ENCODE measurements around the gene ADGRG6.

ADGRG6 gene

DNA sequence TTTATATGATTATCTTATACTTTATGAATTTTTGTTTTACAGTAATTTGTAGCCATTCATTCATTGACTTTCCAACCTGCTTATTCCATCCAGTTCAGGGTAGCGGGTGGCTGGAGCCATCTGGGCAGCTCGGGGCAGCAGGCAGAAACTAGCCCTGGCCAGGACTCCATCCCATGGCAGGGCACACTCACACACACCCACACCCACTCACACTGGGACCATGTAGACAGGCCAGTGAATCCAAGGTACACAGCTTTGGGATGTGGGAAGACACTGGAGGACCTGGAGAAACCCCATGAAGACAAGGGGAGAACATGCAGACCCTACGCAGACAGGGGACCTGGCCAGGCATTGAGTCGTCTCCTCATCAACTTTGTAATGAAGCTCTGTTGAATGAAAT, 84.8 kb downstream of the ADGRG6 start:
- Histone ChIP-seq H3K4me1 (ENCODE audit: control extremely low read depth in 1 of 4, control insufficient read depth in 4 of 4, insufficient read depth in 4 of 4, low read length in 3 of 4) (peaks cover 4 to 57% (median 11%) of the 10 kb centered on the region in 4 experiments), H3K27me3 (replicated peaks in 2 of 5; ENCODE audit: control insufficient read depth in 4 of 5, insufficient read depth in 5 of 5, low read length in 4 of 5) (no peaks in the 10 kb centered on the region), H3K9me3 (ENCODE audit: control extremely low read depth in 1 of 5, control insufficient read depth in 4 of 5, insufficient read depth in 2 of 5, low read depth in 1 of 5, low read length in 4 of 5) (no peaks in the 10 kb centered on the region), H3K36me3 (ENCODE audit: control insufficient read depth in 4 of 4, insufficient read depth in 4 of 4, low read length in 3 of 4) (peaks cover 0 to 8% (median 1%) of the 10 kb centered on the region in 4 experiments), H3K27ac (ENCODE audit: insufficient read depth in 1 of 2, low read depth in 1 of 2, low read length in 2 of 2, poor library complexity in 1 of 2, severe bottlenecking in 2 of 2) (no peak overlapping the region), H3K4me3 (ENCODE audit: control insufficient read depth in 1 of 7, extremely low read depth in 1 of 7, insufficient read depth in 4 of 7, low read depth in 2 of 7, low read length in 6 of 7) (no peak overlapping the region)
- CTCF ChIA-PET, result interaction anchor here (0.6 to 4.9 kb wide), 13 partner anchors 9 to 241 kb away, joined by 3 to 61 read pairs (median 8); partner anchors contain the start of genes ADGRG6 and VTA1
- DNase-seq, result no peak
- POLR2A ChIA-PET, result interaction anchor here (1.0 kb wide), 1 partner anchor 230 kb away, joined by 5 read pairs; no protein-coding TSS in a partner anchor
- 92% methylated on average over 4 of the region's 4 CpGs for WGBS (ENCODE audit: insufficient coverage)

DNA sequence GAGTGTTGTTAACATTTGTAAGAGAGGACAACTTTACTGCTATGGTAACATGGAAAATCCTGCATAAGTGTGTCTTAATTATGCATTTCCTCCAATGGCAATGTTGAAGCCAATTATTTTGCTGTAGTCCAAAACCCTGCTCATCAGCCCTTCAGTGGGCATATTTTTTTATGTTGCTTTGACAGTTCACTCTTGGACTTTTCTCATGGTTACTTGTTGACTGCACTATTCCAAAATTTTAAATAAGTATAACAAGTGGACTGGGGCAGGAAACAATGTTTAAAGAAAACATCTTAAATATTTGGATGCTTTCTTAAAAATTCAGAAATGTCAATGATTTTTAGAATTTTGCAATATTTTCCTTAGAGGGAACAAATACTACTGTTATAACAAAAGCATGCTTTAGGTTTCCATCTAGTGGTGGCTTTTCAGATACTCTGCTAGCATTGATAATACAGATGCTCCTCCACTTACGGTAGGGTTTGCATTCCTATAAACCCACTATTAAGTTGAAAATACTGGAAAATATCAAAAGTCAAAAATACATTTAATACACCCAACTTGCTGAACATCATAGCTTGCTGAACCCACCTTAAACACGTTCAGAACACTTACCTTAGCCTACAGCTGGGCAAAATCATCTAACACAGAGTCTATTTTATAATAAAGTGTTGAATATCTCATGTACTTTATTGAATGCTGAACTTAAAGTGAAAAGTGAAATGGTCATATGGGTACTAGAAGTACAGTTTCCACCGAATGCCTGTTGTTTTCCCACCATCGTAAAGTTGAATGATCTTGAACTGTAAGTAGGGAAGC, 86.4 kb downstream of the ADGRG6 start:
- peak; percentile 67 to 79 (median 74) for DNase-seq
- CTCF ChIA-PET, result interaction anchor here (0.6 to 4.9 kb wide), 16 partner anchors 8 to 272 kb away, joined by 3 to 61 read pairs (median 6); partner anchors contain the start of genes ADGRG6 and VTA1

GRCh38 chr6:142395266-142395665, 93.5 kb downstream of the ADGRG6 start:
- no CpG with 5 or more reads among the region's 3 CpGs for WGBS (ENCODE audit: insufficient coverage)
- no peak for DNase-seq
- POLR2A ChIA-PET, result no interaction called here

More for the DNA sequence above, 86.4 kb downstream of the ADGRG6 start:
- Histone ChIP-seq H3K27me3 (replicated peaks in 2 of 5; ENCODE audit: control insufficient read depth in 4 of 5, insufficient read depth in 5 of 5, low read length in 4 of 5) (no peaks in the 10 kb centered on the region), H3K36me3 (ENCODE audit: control insufficient read depth in 4 of 4, insufficient read depth in 4 of 4, low read length in 3 of 4) (peaks cover 0 to 13% (median 2%) of the 10 kb centered on the region in 4 experiments), H3K27ac (ENCODE audit: insufficient read depth in 1 of 2, low read depth in 1 of 2, low read length in 2 of 2, poor library complexity in 1 of 2, severe bottlenecking in 2 of 2) (no peak overlapping the region), H3K4me3 (ENCODE audit: control insufficient read depth in 1 of 7, extremely low read depth in 1 of 7, insufficient read depth in 4 of 7, low read depth in 2 of 7, low read length in 6 of 7) (no peak overlapping the region), H3K9me3 (ENCODE audit: control extremely low read depth in 1 of 5, control insufficient read depth in 4 of 5, insufficient read depth in 2 of 5, low read depth in 1 of 5, low read length in 4 of 5) (no peaks in the 10 kb centered on the region), H3K4me1 (ENCODE audit: control extremely low read depth in 1 of 4, control insufficient read depth in 4 of 4, insufficient read depth in 4 of 4, low read length in 3 of 4) (peaks cover 0 to 48% (median 9%) of the 10 kb centered on the region in 4 experiments)
- POLR2A ChIA-PET, result no interaction called here
- no CpG with 5 or more reads among the region's 4 CpGs for WGBS (ENCODE audit: insufficient coverage)

GRCh38 chr6:142395768-142396231, 94.0 kb downstream of the ADGRG6 start:
- 100% methylated on average over 1 of the region's 1 CpG for whole genome bisulfite sequencing (ENCODE audit: insufficient coverage)
- Histone ChIP-seq H3K36me3 (ENCODE audit: control insufficient read depth in 4 of 4, insufficient read depth in 4 of 4, low read length in 3 of 4) (peaks cover 0 to 53% (median 10%) of the 10 kb centered on the region in 4 experiments), H3K9me3 (ENCODE audit: control extremely low read depth in 1 of 5, control insufficient read depth in 4 of 5, insufficient read depth in 2 of 5, low read depth in 1 of 5, low read length in 4 of 5) (no peaks in the 10 kb centered on the region), H3K27ac (ENCODE audit: insufficient read depth in 1 of 2, low read depth in 1 of 2, low read length in 2 of 2, poor library complexity in 1 of 2, severe bottlenecking in 2 of 2) (peak overlapping the region in 1 of 2 experiments; percentile 71), H3K4me1 (ENCODE audit: control extremely low read depth in 1 of 4, control insufficient read depth in 4 of 4, insufficient read depth in 4 of 4, low read length in 3 of 4) (peaks cover 10 to 34% (median 14%) of the 10 kb centered on the region in 4 experiments), H3K4me3 (ENCODE audit: control insufficient read depth in 1 of 7, extremely low read depth in 1 of 7, insufficient read depth in 4 of 7, low read depth in 2 of 7, low read length in 6 of 7) (peak overlapping the region in 3 of 7 experiments; percentile 8 to 62 (median 52)), H3K27me3 (replicated peaks in 2 of 5; ENCODE audit: control insufficient read depth in 4 of 5, insufficient read depth in 5 of 5, low read length in 4 of 5) (no peaks in the 10 kb centered on the region)
- POLR2A ChIA-PET, result no interaction called here
- CTCF ChIA-PET, result interaction anchor here (0.6 to 3.4 kb wide), 4 partner anchors 9 to 163 kb away, joined by 3 to 17 read pairs (median 6); no protein-coding TSS in a partner anchor
- peak; percentile 70 to 90 (median 81) for DNase-seq

More at GRCh38 chr6:142395266-142395665, 93.5 kb downstream of the ADGRG6 start:
- Histone ChIP-seq H3K36me3 (ENCODE audit: control insufficient read depth in 4 of 4, insufficient read depth in 4 of 4, low read length in 3 of 4) (peaks cover 0 to 50% (median 10%) of the 10 kb centered on the region in 4 experiments), H3K9me3 (ENCODE audit: control extremely low read depth in 1 of 5, control insufficient read depth in 4 of 5, insufficient read depth in 2 of 5, low read depth in 1 of 5, low read length in 4 of 5) (no peaks in the 10 kb centered on the region), H3K4me1 (ENCODE audit: control extremely low read depth in 1 of 4, control insufficient read depth in 4 of 4, insufficient read depth in 4 of 4, low read length in 3 of 4) (peaks cover 10 to 33% (median 14%) of the 10 kb centered on the region in 4 experiments), H3K27ac (ENCODE audit: insufficient read depth in 1 of 2, low read depth in 1 of 2, low read length in 2 of 2, poor library complexity in 1 of 2, severe bottlenecking in 2 of 2) (peak overlapping the region in 1 of 2 experiments; percentile 71), H3K4me3 (ENCODE audit: control insufficient read depth in 1 of 7, extremely low read depth in 1 of 7, insufficient read depth in 4 of 7, low read depth in 2 of 7, low read length in 6 of 7) (peak overlapping the region in 3 of 7 experiments; percentile 10 to 62 (median 28)), H3K27me3 (replicated peaks in 2 of 5; ENCODE audit: control insufficient read depth in 4 of 5, insufficient read depth in 5 of 5, low read length in 4 of 5) (no peaks in the 10 kb centered on the region)
- CTCF ChIA-PET, result interaction anchor here (1.2 to 3.4 kb wide), 2 partner anchors 8 to 50 kb away, joined by 4 to 17 read pairs; no protein-coding TSS in a partner anchor

DNA sequence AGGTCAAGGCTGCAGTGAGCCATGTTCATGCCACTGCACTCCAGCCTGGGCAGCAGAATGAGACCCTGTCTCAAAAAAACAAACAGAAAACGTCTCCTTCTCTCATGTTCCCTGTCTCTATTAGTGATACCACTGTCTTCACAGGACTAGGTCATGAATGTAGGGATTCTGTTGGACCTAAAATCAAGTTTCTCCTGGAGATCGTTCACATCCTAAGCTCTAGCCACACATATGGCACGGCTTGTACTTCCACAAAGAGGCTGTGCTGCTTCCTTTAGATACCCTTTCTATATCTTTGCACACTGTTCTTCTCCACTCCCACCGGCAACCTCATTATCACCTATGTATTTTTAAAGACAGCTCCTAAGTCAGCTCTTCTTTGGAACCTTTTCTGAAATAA, 96.5 kb downstream of the ADGRG6 start:
- no peak for DNase-seq
- H3K27me3 ChIP-seq (replicated peaks in 2 of 5; ENCODE audit: control insufficient read depth in 4 of 5, insufficient read depth in 5 of 5, low read length in 4 of 5), result no peaks in the 10 kb centered on the region
- ChIA-PET POLR2A (no interaction called here), CTCF (interaction anchor here (1.4 to 3.4 kb wide), 4 partner anchors 11 to 243 kb away, joined by 4 to 17 read pairs (median 4); no protein-coding TSS in a partner anchor)
- H3K4me1 ChIP-seq (ENCODE audit: control extremely low read depth in 1 of 4, control insufficient read depth in 4 of 4, insufficient read depth in 4 of 4, low read length in 3 of 4), result peaks cover 8 to 28% (median 12%) of the 10 kb centered on the region in 4 experiments
- H3K27ac ChIP-seq (ENCODE audit: insufficient read depth in 1 of 2, low read depth in 1 of 2, low read length in 2 of 2, poor library complexity in 1 of 2, severe bottlenecking in 2 of 2), result no peak overlapping the region
- H3K4me3 ChIP-seq (ENCODE audit: control insufficient read depth in 1 of 7, extremely low read depth in 1 of 7, insufficient read depth in 4 of 7, low read depth in 2 of 7, low read length in 6 of 7), result no peak overlapping the region
- 93% methylated on average over 3 of the region's 4 CpGs for WGBS (ENCODE audit: insufficient coverage)
- H3K36me3 ChIP-seq (ENCODE audit: control insufficient read depth in 4 of 4, insufficient read depth in 4 of 4, low read length in 3 of 4), result peaks cover 0 to 62% (median 10%) of the 10 kb centered on the region in 4 experiments
- no peaks in the 10 kb centered on the region for H3K9me3 ChIP-seq (ENCODE audit: control extremely low read depth in 1 of 5, control insufficient read depth in 4 of 5, insufficient read depth in 2 of 5, low read depth in 1 of 5, low read length in 4 of 5)

DNA sequence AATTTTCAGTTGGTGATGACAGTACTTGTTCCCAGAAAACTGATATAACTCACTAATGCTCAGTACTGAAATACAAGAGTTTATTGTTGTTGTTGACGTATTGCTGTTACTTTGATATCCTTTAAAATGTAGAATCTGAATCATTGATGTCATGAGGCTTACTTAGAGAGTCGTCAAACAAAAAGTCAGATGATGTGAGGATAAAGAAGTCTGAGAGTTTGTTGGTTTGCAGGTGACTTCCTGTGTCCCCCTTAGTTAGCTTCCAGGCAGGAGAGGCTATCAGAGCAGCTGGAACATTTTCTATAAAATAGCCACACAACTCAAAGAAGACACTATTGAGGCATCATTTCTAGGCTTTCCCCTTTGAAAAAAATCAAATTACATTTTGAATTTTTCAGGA, 97.9 kb downstream of the ADGRG6 start:
- Histone ChIP-seq H3K36me3 (ENCODE audit: control insufficient read depth in 4 of 4, insufficient read depth in 4 of 4, low read length in 3 of 4) (peaks cover 0 to 62% (median 12%) of the 10 kb centered on the region in 4 experiments), H3K27me3 (replicated peaks in 2 of 5; ENCODE audit: control insufficient read depth in 4 of 5, insufficient read depth in 5 of 5, low read length in 4 of 5) (no peaks in the 10 kb centered on the region), H3K9me3 (ENCODE audit: control extremely low read depth in 1 of 5, control insufficient read depth in 4 of 5, insufficient read depth in 2 of 5, low read depth in 1 of 5, low read length in 4 of 5) (no peaks in the 10 kb centered on the region), H3K27ac (ENCODE audit: insufficient read depth in 1 of 2, low read depth in 1 of 2, low read length in 2 of 2, poor library complexity in 1 of 2, severe bottlenecking in 2 of 2) (no peak overlapping the region), H3K4me1 (ENCODE audit: control extremely low read depth in 1 of 4, control insufficient read depth in 4 of 4, insufficient read depth in 4 of 4, low read length in 3 of 4) (peaks cover 5 to 23% (median 12%) of the 10 kb centered on the region in 4 experiments), H3K4me3 (ENCODE audit: control insufficient read depth in 1 of 7, extremely low read depth in 1 of 7, insufficient read depth in 4 of 7, low read depth in 2 of 7, low read length in 6 of 7) (no peak overlapping the region)
- 83% methylated on average over 1 of the region's 2 CpGs for WGBS (ENCODE audit: insufficient coverage)
- CTCF ChIA-PET, result no interaction called here
- POLR2A ChIA-PET, result no interaction called here
- no peak for DNase-seq

All from common myeloid progenitor, CD34-positive (primary cell).